H1 (cell line): Measurements from ENCODE around the gene SFXN1. TPM values are rescaled to one million over a fixed set of nuclear protein-coding genes. Genes with fewer than 3 reads are reported as not detected.
A peak's percentile ranks its signal among the peaks of the same experiment; 100 is the strongest.

ENCODE experiments used
- BCL11A ChIP-seq, 2 experiments: IDR thresholded peaks; one replicate each; pipeline ENCODE4 v1.6.1; 2011; ENCODE audit warnings: low read depth in 2 of 2, low read length in 2 of 2, mild to moderate bottlenecking in 2 of 2
- HDAC6 ChIP-seq: IDR thresholded peaks from one replicate; pipeline ENCODE4 v1.7.1; 2012; ENCODE audit warnings: low read depth, mild to moderate bottlenecking, inconsistent platforms, low read length, moderate library complexity
- YY1 ChIP-seq: IDR thresholded peaks from 2 replicates; pipeline ENCODE4 v1.6.1; 2011; ENCODE audit warnings: low read depth, mild to moderate bottlenecking, low read length
- polyA plus RNA-seq, 7 experiments: library from polyadenylated mRNA; depleted of rRNA in 3 of 7; stranded (reverse) in 5 of 7; unstranded in 2 of 7; fragments of >200 nt in 5 of 7; fragments of 200-250 nt in 2 of 7; gene quantifications; 1 replicate in 5 of 7; 2 replicates in 1 of 7; 4 replicates in 1 of 7; pipeline versions ENCODE4 v1.2.1 to v1.2.3, GENCODE V29; 2011 to 2013; ENCODE audit warnings: missing spikeins in 2 of 7, mixed read lengths in 2 of 7
- total RNA-seq: library from RNA; stranded (reverse); fragmentation: NEBNext Ultra II Directional; extraction: Animal tissue kit (Norgen Biotek cat#: 25700); gene quantifications from 2 replicates; pipeline ENCODE4 v1.2.1, GENCODE V29; 2021

SFXN1 gene
- total and polyA plus RNA-seq, 2 of the 8 experiments (the other 6 are each of a cell fraction or from before 2014, with no cell fraction given), result 72.7 to 97.6 TPM

DNA sequence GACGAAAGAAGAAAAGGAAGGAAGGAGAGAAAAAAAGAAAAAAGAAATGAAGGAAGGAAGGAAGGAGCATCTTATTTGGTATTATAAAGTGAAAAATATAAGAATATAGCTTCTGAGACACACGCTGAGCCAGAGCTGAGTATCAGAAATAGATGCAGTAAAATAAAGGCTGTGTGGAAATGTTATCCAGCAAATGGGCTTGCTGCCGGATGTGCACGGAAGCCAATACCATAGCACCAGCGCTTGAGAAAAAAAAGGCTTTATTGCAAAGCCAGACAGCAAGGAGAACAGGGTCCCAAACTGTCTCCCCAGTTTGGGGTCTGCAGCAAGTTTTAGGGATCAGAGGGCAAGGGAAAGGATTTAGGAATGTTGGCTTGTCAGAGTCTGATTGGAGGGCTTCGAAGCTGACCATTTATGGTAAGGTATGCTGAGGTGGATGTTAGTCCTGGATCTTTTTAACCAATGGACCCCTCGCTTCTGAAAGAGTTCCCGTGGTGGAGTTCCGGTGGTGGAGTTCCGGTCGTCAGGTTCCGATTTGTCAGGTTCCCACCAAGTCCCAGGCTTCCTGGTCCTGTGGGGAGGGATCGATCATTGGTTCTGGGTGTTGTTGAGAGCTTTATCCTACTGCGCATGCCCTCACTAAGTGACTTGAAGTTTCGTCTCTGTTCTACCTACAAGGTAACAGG lies 70.4 kb downstream of the SFXN1 start (continued):
- TF ChIP-seq HDAC6, result no peak
- TF ChIP-seq BCL11A (IDR thresholded peaks at IDR 0.05; ENCODE audit: low read depth in 2 of 2, low read length in 2 of 2), result no peak
- 0 out of 2 replicates have a peak, but pooled peaks have one; percentile 22 for TF ChIP-seq YY1
